Measurements from ENCODE around the gene FGF10. TPM values are rescaled to one million over a fixed set of nuclear protein-coding genes. Genes with fewer than 3 reads are reported as not detected.

The FGF10 gene
- total RNA-seq, 1 experiment from 2014 or later, result not detected

DNA sequence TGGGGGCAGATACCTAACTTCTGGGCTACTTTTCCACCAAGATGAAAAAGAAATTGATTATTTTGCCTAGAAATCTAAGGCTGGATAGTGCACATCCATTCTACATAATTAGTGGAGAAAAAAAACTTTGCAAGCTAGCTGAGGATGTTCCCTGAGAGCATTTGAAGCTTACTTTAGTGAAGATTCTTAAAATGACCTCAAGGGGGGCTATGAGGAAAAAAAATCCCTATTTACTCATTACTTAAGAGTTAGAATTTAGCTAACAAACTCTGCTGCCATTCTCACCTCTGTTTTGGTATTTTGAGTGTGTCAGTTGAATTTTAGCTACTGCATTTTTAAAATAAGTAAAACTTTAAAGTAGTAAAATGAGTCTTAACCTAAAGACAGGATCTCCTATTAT is 9.2 kb upstream of the FGF10 start:
- Histone ChIP-seq H3K27ac (ENCODE audit: low read length) (no peak overlapping the region), H3K4me1 (ENCODE audit: control insufficient read depth, insufficient read depth, low read length) (no peaks in the 10 kb centered on the region), H3K4me3 (ENCODE audit: low read depth in 2 of 2, low read length in 2 of 2) (no peak overlapping the region), H3K36me3 (ENCODE audit: control insufficient read depth, insufficient read depth, low read length) (no peaks in the 10 kb centered on the region), H3K27me3 (ENCODE audit: control insufficient read depth, insufficient read depth, low read length) (no peaks in the 10 kb centered on the region), H3K9me3 (ENCODE audit: control insufficient read depth, insufficient read depth, low read depth, low read length) (no peaks in the 10 kb centered on the region)
- no peak for ATAC-seq
- in situ Hi-C loops (cut with HindIII; ENCODE audit: low pct_unique_long_range_greater_than_20kb, low sequenced_read_pairs) (no loop called here), intact Hi-C loops (cut with micrococcal nuclease; ENCODE audit: unreplicated experiment) (no loop called here)
- TF ChIP-seq, protein P1, sequence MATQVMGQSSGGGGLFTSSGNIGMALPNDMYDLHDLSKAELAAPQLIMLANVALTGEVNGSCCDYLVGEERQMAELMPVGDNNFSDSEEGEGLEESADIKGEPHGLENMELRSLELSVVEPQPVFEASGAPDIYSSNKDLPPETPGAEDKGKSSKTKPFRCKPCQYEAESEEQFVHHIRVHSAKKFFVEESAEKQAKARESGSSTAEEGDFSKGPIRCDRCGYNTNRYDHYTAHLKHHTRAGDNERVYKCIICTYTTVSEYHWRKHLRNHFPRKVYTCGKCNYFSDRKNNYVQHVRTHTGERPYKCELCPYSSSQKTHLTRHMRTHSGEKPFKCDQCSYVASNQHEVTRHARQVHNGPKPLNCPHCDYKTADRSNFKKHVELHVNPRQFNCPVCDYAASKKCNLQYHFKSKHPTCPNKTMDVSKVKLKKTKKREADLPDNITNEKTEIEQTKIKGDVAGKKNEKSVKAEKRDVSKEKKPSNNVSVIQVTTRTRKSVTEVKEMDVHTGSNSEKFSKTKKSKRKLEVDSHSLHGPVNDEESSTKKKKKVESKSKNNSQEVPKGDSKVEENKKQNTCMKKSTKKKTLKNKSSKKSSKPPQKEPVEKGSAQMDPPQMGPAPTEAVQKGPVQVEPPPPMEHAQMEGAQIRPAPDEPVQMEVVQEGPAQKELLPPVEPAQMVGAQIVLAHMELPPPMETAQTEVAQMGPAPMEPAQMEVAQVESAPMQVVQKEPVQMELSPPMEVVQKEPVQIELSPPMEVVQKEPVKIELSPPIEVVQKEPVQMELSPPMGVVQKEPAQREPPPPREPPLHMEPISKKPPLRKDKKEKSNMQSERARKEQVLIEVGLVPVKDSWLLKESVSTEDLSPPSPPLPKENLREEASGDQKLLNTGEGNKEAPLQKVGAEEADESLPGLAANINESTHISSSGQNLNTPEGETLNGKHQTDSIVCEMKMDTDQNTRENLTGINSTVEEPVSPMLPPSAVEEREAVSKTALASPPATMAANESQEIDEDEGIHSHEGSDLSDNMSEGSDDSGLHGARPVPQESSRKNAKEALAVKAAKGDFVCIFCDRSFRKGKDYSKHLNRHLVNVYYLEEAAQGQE (IDR thresholded peaks at IDR 0.05; ENCODE audit: insufficient read depth in 1 of 2, low read depth in 2 of 2, low read length in 1 of 2), result no peak
- TF ChIP-seq CTCF (IDR thresholded peaks at IDR 0.05) (no peak), POLR2AphosphoS5 (IDR thresholded peaks at IDR 0.05; ENCODE audit: low read depth, low read length) (no peak), SIN3A (IDR thresholded peaks at IDR 0.05; ENCODE audit: borderline replicate concordance, insufficient read depth, low read depth, low read length) (no peak), TCF7L2 (IDR thresholded peaks at IDR 0.05; ENCODE audit: low read depth, low read length) (no peak)
- BruUV-seq (replicated peaks), result no TSS peak
- CTCF ChIA-PET, result no interaction called here
- no peak for DNase-seq (ENCODE audit: low read depth, low spot score)
- POLR2A ChIA-PET, result no interaction called here

DNA sequence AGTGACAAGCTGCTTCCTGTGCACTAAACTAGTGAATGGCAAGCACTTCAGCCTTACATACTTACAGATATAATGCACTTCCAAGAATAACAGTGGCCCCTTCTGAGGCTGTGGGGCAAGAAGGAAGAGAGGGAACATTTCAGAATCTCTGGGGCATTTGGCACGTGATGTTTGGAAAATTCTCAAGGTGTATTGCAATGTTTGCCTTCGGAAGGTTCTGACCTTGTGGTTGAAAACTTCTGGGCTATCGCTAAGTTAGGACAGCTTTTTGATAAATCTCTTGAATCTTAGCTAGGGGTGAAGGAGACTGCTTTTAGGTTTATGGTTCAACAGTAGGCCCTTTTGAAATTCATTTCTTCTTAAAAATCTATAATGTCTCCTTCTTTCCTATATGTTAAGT is 7.1 kb upstream of the FGF10 start:
- peaks cover 3% of the 10 kb centered on the region; the same call in 1 of the 2 replicates for H3K27me3 ChIP-seq (ENCODE audit: control insufficient read depth, insufficient read depth, low read length)
- intact Hi-C loops (cut with micrococcal nuclease; ENCODE audit: unreplicated experiment), result no loop called here
- no peak for ATAC-seq
- ChIA-PET CTCF (no interaction called here), POLR2A (no interaction called here)
- in situ Hi-C loops (cut with HindIII; ENCODE audit: low pct_unique_long_range_greater_than_20kb, low sequenced_read_pairs), result no loop called here
- no TSS peak for BruUV-seq (replicated peaks)
- H3K9me3 ChIP-seq (ENCODE audit: control insufficient read depth, insufficient read depth, low read depth, low read length), result no peaks in the 10 kb centered on the region
- no peak overlapping the region for H3K27ac ChIP-seq (ENCODE audit: low read length)
- no peaks in the 10 kb centered on the region for H3K36me3 ChIP-seq (ENCODE audit: control insufficient read depth, insufficient read depth, low read length)
- DNase-seq (ENCODE audit: low read depth, low spot score), result no peak
- no peak overlapping the region for H3K4me3 ChIP-seq (ENCODE audit: low read depth in 2 of 2, low read length in 2 of 2)
- TF ChIP-seq TCF7L2 (IDR thresholded peaks at IDR 0.05; ENCODE audit: low read depth, low read length) (no peak), CTCF (IDR thresholded peaks at IDR 0.05) (no peak)
- no peaks in the 10 kb centered on the region for H3K4me1 ChIP-seq (ENCODE audit: control insufficient read depth, insufficient read depth, low read length)

- in situ Hi-C loops (cut with HindIII; ENCODE audit: low pct_unique_long_range_greater_than_20kb, low sequenced_read_pairs) (no loop called here), intact Hi-C loops (cut with micrococcal nuclease; ENCODE audit: unreplicated experiment) (no loop called here)
- Histone ChIP-seq H3K9me3 (ENCODE audit: control insufficient read depth, insufficient read depth, low read depth, low read length) (no peaks in the 10 kb centered on the region), H3K4me3 (ENCODE audit: low read depth in 2 of 2, low read length in 2 of 2) (no peak overlapping the region), H3K27ac (ENCODE audit: low read length) (no peak overlapping the region), H3K27me3 (ENCODE audit: control insufficient read depth, insufficient read depth, low read length) (peaks cover 28% of the 10 kb centered on the region), H3K36me3 (ENCODE audit: control insufficient read depth, insufficient read depth, low read length) (peaks cover 3% of the 10 kb centered on the region; the same call in 1 of the 2 replicates), H3K4me1 (ENCODE audit: control insufficient read depth, insufficient read depth, low read length) (peaks cover 10% of the 10 kb centered on the region)
- TF ChIP-seq SIN3A (IDR thresholded peaks at IDR 0.05; ENCODE audit: borderline replicate concordance, insufficient read depth, low read depth, low read length) (no peak), POLR2AphosphoS5 (IDR thresholded peaks at IDR 0.05; ENCODE audit: low read depth, low read length) (no peak), TCF7L2 (IDR thresholded peaks at IDR 0.05; ENCODE audit: low read depth, low read length) (no peak), CTCF (IDR thresholded peaks at IDR 0.05) (no peak)
- TF ChIP-seq, protein P1 (IDR thresholded peaks at IDR 0.05; ENCODE audit: insufficient read depth in 1 of 2, low read depth in 2 of 2, low read length in 1 of 2), result no peak
- CTCF ChIA-PET, result no interaction called here
- no TSS peak for BruUV-seq (replicated peaks)
- POLR2A ChIA-PET, result no interaction called here
- ATAC-seq (no peak), DNase-seq (ENCODE audit: low read depth, low spot score) (no peak)
Measured at GRCh38 chr5:44390351-44390750, 1.1 kb upstream of the FGF10 start.

Measured in Panc1 (cell line).